Suprapubic skin (tissue), 4 donors: ENCODE measurements around the gene AASDHPPT. TPM values are rescaled to one million over a fixed set of nuclear protein-coding genes. Genes with fewer than 3 reads are reported as not detected.

ENCODE experiments used
- DNase-seq, 2 donors: peaks; one replicate each; pipeline ENCODE4 v3.0.0-alpha.2; 2019; ENCODE audit warnings: low spot score in 2 of 2
- H3K27ac ChIP-seq: fragments of 200-600 bp; sonication (generic); one replicate; pipeline ENCODE4 v1.5.1; 2019
- H3K27me3 ChIP-seq: fragments of 200-600 bp; sonication (generic); one replicate; pipeline ENCODE4 v1.5.1; 2019
- H3K36me3 ChIP-seq: fragments of 200-600 bp; sonication (generic); one replicate; pipeline ENCODE4 v1.5.1; 2019
- H3K4me1 ChIP-seq: fragments of 200-600 bp; sonication (generic); one replicate; pipeline ENCODE4 v1.5.1; 2019
- H3K4me3 ChIP-seq: fragments of 200-600 bp; sonication (generic); one replicate; pipeline ENCODE4 v1.5.1; 2019; ENCODE audit warnings: mild to moderate bottlenecking
- H3K9me3 ChIP-seq: fragments of 200-600 bp; sonication (generic); one replicate; pipeline ENCODE4 v1.5.1; 2019
- CTCF ChIP-seq, 2 donors: fragments of 200-600 bp in 1 of 2; fragments of 450-650 bp in 1 of 2; sonication (generic) in 1 of 2; IDR thresholded peaks; one replicate each; pipeline ENCODE4 v1.5.1; 2016 to 2019; ENCODE audit warnings: antibody characterized with exemption in 2 of 2, mild to moderate bottlenecking in 1 of 2, moderate library complexity in 1 of 2
- EP300 ChIP-seq: sonication (generic); formaldehyde crosslinking; IDR thresholded peaks from one replicate; pipeline ENCODE4 v1.6.1; 2017; ENCODE audit warnings: antibody characterized with exemption
- POLR2A ChIP-seq, 2 donors: fragments of 450-650 bp; IDR thresholded peaks; one replicate each; pipeline ENCODE4 v1.6.1; 2017; ENCODE audit warnings: antibody characterized with exemption in 2 of 2, mild to moderate bottlenecking in 2 of 2, moderate library complexity in 2 of 2
- POLR2AphosphoS5 ChIP-seq, 3 donors: sonication (generic); formaldehyde crosslinking; IDR thresholded peaks; one replicate each; pipeline ENCODE4 v1.6.1; 2017; ENCODE audit warnings: antibody characterized with exemption in 3 of 3
- WGBS: methylation state at CpG from one replicate; pipeline ENCODE4 v1.1.5; 2018; 5-methylcytosine and 5-hydroxymethylcytosine counted together
- total RNA-seq, 4 donors: library from RNA; depleted of rRNA; stranded (reverse); fragments of >200 nt; gene quantifications; one replicate each; pipeline ENCODE4 v1.1.0, GENCODE V29; 2016

The AASDHPPT gene
- total RNA-seq, 4 donors from 2014 or later = 33.7 to 45.6 (median 44.6) TPM

DNA sequence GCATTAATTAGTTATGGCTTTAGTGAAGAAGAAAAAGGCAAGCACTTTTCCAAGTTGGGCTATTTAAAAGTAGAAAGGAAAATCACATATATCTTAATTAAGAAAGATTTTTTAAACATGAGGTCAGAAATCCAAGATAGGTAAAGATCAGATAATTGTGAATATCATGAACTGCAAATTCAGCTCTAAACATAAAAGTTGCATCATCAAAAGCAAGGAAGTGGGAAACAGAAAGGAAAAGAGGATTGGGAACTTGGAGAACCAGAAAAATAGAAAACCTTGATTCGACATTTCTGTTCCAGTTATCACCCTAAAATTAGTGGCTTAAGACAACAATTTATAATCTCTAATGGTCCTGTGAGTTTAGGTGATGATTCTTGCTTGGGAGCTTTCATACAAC, 17.8 kb upstream of the AASDHPPT start:
- 95% methylated on average over 1 of the region's 1 CpG for WGBS
- Histone ChIP-seq H3K4me1 (no peaks in the 10 kb centered on the region), H3K27ac (no peak overlapping the region), H3K4me3 (no peak overlapping the region), H3K36me3 (peaks cover 5% of the 10 kb centered on the region), H3K9me3 (no peaks in the 10 kb centered on the region), H3K27me3 (no peaks in the 10 kb centered on the region)
- no peak for TF ChIP-seq EP300
- TF ChIP-seq CTCF (IDR thresholded peaks at IDR 0.05) = no peak
- TF ChIP-seq POLR2A (IDR thresholded peaks at IDR 0.05) = no peak
- TF ChIP-seq POLR2AphosphoS5 (IDR thresholded peaks at IDR 0.05) = no peak
- no peak for DNase-seq

DNA sequence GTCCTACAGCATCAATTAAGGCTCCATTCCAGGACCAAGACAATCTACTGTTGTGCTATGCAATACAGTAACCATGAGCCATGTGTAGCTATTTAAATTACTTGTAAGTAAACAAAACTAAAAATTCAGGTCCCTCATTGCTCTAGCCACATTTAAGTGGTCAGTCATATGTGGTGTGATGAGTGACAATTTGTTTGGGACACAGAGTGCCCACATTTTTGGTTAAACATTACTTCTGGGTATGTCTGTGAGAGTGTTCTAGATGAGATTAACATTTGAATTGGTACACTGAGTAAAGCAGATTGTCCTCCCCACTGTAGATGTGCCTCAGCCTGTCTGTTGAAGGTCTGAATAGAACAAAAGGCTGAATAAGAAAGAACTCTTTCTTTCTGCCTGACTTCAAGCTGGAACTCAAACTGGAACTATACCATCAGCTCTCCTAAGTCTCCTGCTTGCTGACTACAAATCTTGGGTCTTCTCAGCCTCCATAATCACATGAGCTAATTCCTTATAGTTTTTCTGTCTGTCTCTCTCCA, 16.1 kb upstream of the AASDHPPT start:
- Histone ChIP-seq H3K27ac (no peak overlapping the region), H3K36me3 (peaks cover 5% of the 10 kb centered on the region), H3K4me1 (no peaks in the 10 kb centered on the region), H3K9me3 (no peaks in the 10 kb centered on the region), H3K4me3 (no peak overlapping the region), H3K27me3 (no peaks in the 10 kb centered on the region)
- no peak for DNase-seq
- TF ChIP-seq CTCF (IDR thresholded peaks at IDR 0.05) = no peak
- TF ChIP-seq POLR2AphosphoS5 (IDR thresholded peaks at IDR 0.05) = no peak
- TF ChIP-seq EP300 = no peak
- TF ChIP-seq POLR2A (IDR thresholded peaks at IDR 0.05) = no peak

GRCh38 chr11:106061954-106062949, 15.2 kb upstream of the AASDHPPT start:
- 92% methylated on average over 1 of the region's 1 CpG for WGBS
- Histone ChIP-seq H3K9me3 (no peaks in the 10 kb centered on the region), H3K4me3 (no peak overlapping the region), H3K27me3 (no peaks in the 10 kb centered on the region), H3K27ac (no peak overlapping the region), H3K36me3 (no peaks in the 10 kb centered on the region), H3K4me1 (no peaks in the 10 kb centered on the region)
- TF ChIP-seq CTCF (IDR thresholded peaks at IDR 0.05) (no peak), POLR2A (IDR thresholded peaks at IDR 0.05) (no peak), EP300 (no peak), POLR2AphosphoS5 (IDR thresholded peaks at IDR 0.05) (no peak)
- no peak for DNase-seq

DNA sequence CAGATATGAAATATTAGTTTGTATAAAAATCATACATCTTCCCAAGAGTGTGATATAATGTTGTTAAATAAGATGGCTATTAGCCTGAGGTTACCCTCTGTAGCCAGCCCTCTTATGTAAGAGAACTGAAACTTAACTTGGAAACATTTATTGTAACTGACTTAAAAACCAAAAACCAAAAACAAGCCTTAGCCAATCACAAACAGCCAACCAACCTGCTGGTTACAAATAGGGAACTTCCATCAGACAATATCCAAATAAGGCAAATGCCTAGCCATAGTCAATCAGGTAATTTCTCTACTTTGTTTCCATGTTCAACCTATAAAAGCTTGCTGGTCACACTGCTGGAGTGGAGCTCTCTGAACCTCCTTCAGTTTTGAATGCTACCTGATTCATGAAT, 14.5 kb upstream of the AASDHPPT start:
- no peaks in the 10 kb centered on the region for H3K27me3 ChIP-seq
- DNase-seq = no peak
- H3K36me3 ChIP-seq = no peaks in the 10 kb centered on the region
- H3K9me3 ChIP-seq = no peaks in the 10 kb centered on the region
- no peak overlapping the region for H3K4me3 ChIP-seq
- H3K4me1 ChIP-seq = no peaks in the 10 kb centered on the region
- no peak overlapping the region for H3K27ac ChIP-seq
- TF ChIP-seq POLR2A (IDR thresholded peaks at IDR 0.05) (no peak), EP300 (no peak)

DNA sequence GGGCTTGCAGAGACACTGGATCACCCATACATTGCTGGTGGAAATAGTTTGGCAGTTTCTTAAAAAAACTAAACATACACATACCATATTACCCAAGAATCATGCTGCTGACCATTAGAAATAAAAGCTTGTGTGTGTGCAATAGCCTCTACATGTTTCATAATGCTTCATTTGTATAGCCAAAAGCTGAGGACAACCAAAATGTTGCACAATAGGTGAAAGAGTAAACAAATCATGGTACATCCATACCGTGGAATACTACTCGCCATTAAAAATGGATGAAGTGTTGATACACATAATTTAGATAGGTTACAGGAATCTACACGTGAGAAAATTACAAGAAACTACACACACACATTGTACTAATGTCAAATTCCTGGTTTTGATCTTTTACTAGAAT, 6.9 kb upstream of the AASDHPPT start:
- no peak for DNase-seq
- Histone ChIP-seq H3K4me1 (peaks cover 3% of the 10 kb centered on the region), H3K4me3 (no peak overlapping the region), H3K27ac (no peak overlapping the region), H3K27me3 (no peaks in the 10 kb centered on the region), H3K36me3 (no peaks in the 10 kb centered on the region), H3K9me3 (no peaks in the 10 kb centered on the region)
- no peak for TF ChIP-seq POLR2AphosphoS5 (IDR thresholded peaks at IDR 0.05)
- TF ChIP-seq CTCF (IDR thresholded peaks at IDR 0.05) = no peak
- 87% methylated on average over 3 of the region's 3 CpGs for WGBS
